DND-41 (cell line): ENCODE data around the gene EPM2A.

Experiments used
- EZH2 ChIP-seq: IDR thresholded peaks from 3 replicates; pipeline ENCODE4 v1.6.1; 2012; ENCODE audit warnings: borderline replicate concordance, low read depth, mild to moderate bottlenecking, moderate library complexity, low read length, inconsistent platforms; ENCODE audit not compliant: severe bottlenecking
- TF ChIP-seq, protein P1 (sequence below): IDR thresholded peaks from 2 replicates; pipeline ENCODE4 v1.5.1; 2012; ENCODE audit warnings: borderline replicate concordance, low read length, moderate library complexity, mild to moderate bottlenecking; ENCODE audit not compliant: poor library complexity, severe bottlenecking; ENCODE audit errors: extremely low read depth

DNA sequence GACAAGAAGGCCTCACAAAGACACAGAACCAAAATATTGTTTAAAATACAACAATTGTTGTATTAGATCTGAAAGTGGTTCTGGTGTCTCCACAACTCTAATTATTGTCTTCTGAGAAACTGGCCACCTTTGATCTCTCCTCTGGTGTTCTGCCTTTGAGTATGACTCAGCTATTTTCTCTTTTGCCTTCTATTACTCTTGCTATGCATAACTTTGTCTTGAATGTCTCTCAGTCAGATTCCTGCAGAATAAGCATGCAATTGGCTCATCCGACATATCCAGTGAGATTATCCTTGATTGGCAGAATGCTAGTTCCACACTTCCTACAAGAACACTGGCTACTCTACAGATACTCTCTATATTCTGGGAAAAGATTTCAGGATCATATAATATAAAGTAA is 14.3 kb upstream of the EPM2A start:
- TF ChIP-seq, protein P1, sequence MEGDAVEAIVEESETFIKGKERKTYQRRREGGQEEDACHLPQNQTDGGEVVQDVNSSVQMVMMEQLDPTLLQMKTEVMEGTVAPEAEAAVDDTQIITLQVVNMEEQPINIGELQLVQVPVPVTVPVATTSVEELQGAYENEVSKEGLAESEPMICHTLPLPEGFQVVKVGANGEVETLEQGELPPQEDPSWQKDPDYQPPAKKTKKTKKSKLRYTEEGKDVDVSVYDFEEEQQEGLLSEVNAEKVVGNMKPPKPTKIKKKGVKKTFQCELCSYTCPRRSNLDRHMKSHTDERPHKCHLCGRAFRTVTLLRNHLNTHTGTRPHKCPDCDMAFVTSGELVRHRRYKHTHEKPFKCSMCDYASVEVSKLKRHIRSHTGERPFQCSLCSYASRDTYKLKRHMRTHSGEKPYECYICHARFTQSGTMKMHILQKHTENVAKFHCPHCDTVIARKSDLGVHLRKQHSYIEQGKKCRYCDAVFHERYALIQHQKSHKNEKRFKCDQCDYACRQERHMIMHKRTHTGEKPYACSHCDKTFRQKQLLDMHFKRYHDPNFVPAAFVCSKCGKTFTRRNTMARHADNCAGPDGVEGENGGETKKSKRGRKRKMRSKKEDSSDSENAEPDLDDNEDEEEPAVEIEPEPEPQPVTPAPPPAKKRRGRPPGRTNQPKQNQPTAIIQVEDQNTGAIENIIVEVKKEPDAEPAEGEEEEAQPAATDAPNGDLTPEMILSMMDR, result no peak
- no peak for TF ChIP-seq EZH2
